HG02840 (cell line): ENCODE data around the gene PCMT1.
"Not testable (repeated sequence)": the region's sequence is repeated elsewhere in the genome, so short reads cannot be mapped to it uniquely, and the experiment has no call there.

Experiments
- ATAC-seq: cut with Tn5 transposase; IDR thresholded peaks from one replicate; pipeline ENCODE4 v1.9.1; 2021; ENCODE audit warnings: mild to moderate bottlenecking, moderate library complexity, moderate number of reproducible peaks; ENCODE audit not compliant: unreplicated experiment, low FRiP score

PCMT1 gene

GRCh38 chr6:149749594-149750135 is at the start of gene PCMT1:
Gene PCMT1 (plus strand): TSS chr6:149749741. CDS start chr6:149749902, 161 bp downstream.
- peak; percentile 80 for ATAC-seq

DNA sequence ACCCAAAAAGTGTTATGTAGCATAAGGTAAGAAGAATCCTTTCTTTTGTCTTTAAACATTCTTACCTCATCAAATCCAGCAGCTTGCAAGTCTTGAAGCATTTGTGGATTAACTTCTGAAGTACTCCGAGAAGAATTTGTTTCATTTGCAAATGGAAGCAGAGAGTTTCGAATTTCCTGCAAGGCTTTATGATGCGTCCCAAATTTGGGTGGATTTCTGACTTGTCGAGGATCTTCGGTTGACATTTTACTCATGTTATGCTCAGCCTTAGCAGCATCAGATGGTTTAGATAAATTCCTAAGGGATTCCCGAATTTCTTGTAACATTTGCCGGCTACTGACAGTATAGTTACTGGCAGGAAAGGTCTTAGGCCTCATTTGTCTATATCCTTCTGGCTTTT is 47.8 kb upstream of the PCMT1 start:
- no peak for ATAC-seq

DNA sequence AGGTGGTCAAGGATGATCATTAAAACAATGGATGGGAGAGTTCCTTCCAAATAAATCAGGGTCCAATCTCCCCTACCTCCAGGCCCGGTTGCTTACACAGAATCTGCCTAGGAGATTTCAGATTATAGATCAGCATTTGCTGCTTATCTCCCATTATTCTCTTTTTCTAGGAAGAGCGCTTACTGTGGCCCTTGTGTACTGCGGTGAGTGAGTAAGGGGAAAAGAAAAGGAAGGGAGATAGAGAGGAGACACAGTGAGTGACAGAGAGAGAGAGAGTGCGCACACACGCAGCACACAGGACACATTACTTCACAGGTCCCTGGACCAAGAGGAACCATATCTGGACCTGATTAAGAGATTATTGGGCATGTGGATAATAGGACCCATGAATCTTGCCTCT is 37.8 kb upstream of the PCMT1 start:
- no peak for ATAC-seq

- ATAC-seq, result no peak
These were observed 35.1 kb upstream of the PCMT1 start for GRCh38 chr6:149714442-149714841.

DNA sequence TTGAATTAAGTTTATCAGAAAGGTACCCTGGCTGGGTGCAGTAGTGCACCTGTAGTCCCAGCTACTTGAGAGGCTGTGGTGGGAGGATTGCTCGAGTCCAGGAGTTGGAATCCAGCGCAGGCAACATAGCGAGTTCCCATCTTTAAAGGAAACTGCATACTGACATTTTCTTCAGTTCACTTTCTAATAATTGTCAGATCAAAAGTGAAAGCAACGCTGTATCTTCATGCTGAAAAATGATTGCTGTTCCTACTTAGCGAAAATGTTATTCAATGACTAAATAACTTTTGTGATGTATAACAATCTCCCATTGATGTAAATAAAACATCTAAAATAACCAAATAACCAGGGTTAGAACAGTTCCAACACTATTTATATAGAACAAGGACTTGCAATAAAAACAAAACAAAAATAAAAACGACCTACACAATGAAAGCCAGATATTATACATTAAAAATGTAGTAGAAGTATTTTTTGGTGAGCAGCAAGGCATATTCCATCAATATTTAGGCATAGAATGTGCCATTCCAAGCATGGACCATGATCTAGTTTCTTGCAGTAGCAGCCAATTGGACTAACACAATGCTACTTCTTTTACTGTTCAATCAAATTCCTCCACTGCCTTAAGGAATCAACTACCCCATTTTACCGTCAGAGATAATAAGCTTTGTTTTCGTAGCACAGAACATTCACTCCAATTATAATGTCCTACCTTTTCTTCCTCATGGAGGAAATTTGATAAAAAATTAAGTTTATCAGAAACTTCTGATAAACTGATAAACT is 33.2 kb upstream of the PCMT1 start:
- ATAC-seq, result no peak

GRCh38 chr6:149717255-149717587 is 32.3 kb upstream of the PCMT1 start:
- ATAC-seq, result no peak

- ATAC-seq, result peak; percentile 78
These were observed 31.7 kb upstream of the PCMT1 start, which contains the start of gene LATS1 for GRCh38 chr6:149717588-149718458. Gene LATS1 (minus strand): TSS chr6:149718101. CDS start chr6:149702126, 15,975 bp downstream.

GRCh38 chr6:149719531-149719930 is 30.0 kb upstream of the PCMT1 start:
- ATAC-seq, result no peak

- no peak for ATAC-seq
These were observed 26.3 kb upstream of the PCMT1 start for GRCh38 chr6:149723262-149723661.

DNA sequence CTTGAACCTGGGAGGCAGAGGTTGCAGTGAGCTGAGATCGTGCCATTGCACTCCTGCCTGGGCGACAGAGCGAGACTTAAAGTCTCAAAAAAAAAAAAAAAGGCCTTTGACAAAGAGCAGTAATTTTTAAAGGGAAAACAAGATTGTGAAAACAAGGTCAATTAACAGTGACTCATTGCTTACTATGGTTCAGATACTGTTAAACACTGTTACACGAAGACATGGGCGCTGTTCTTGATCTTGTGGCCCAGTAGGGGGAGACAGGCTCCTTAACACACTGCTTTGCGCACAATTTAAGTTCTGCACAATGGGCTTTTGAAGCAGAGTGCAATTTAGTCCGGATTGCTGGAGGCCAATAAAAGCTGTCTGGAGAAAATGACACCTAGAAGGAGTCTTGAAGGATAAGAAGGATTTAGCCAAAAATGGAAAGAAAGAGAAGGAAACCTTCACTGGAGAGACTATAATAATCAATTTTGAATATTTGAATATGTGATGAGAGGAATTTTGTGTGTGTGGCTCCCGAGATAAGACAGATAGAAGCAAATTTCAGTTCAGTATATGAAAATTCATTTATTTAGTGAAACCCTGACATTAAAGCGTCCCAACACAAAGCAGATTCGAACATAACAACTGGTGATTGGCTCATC is 25.6 kb upstream of the PCMT1 start:
- no peak for ATAC-seq

DNA sequence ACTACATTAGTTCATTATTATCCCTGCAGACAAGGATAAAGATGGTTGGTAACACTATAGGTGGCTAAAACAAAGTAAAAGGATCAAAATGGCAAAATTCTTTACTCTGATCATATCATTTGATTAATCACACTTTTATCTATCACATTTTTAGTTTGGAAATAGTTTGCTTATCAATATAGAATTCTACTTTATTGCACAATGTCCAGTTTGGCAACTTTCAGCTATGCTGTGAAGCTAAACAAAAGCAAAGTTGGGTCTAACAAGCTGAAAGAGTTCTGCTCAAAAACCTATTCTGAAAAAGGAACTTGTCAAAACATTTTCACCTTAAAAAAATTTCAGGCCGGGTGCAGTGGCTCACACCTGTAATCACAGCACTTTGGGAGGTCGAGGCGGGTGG is 23.8 kb upstream of the PCMT1 start:
- no peak for ATAC-seq

DNA sequence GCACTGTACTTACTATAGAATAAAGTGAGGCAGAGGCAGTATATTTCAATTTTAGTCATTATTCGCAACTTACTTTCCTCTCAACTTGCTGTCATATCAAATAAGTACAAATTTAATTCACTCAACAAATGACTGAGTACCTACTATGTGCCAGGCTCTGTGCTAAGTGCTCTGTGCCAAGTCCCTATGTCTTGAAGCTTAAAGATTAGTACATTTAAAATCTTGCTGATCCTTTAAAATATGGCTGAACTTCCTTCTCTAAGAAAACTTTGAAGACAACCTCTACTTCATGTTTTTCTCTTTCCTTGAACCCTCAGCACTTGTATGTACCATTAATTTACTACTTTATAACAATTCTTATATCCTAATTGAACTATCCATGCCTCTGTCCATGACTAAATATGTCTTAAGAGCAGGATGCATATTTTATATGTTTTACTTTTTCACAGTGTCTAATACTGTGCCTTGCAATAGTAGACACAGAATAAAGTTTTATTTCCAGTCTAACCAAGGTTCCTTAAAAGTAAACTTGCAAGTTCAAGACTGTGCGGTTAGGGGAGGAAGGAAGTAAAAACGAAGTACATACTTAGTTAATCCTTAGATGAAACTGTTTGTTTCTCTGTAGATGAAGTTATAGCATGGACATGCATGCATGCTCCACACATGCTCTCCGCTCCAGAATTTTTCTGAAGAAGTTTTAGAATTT is 21.6 kb upstream of the PCMT1 start:
- ATAC-seq, result no peak

GRCh38 chr6:149728499-149729234 is 20.9 kb upstream of the PCMT1 start:
- ATAC-seq, result no peak

DNA sequence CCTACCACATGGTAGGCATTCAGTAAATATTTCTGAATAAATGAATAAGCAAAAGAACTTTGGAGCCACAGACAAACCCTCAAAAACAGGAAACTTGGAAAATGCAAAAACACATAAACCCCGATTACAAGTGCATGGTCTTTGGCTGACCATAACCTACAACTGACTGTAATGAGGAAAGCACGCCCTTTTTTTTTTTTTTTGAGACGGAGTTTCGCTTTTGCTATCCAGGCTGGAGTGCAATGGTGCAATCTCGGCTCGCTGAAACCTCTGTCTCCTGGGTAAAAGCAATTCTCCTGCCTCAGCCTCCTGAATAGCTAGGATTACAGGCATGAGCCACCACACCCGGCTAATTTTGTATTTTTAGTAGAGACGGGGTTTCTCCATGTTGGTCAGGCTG is 19.7 kb upstream of the PCMT1 start:
- no peak for ATAC-seq

DNA sequence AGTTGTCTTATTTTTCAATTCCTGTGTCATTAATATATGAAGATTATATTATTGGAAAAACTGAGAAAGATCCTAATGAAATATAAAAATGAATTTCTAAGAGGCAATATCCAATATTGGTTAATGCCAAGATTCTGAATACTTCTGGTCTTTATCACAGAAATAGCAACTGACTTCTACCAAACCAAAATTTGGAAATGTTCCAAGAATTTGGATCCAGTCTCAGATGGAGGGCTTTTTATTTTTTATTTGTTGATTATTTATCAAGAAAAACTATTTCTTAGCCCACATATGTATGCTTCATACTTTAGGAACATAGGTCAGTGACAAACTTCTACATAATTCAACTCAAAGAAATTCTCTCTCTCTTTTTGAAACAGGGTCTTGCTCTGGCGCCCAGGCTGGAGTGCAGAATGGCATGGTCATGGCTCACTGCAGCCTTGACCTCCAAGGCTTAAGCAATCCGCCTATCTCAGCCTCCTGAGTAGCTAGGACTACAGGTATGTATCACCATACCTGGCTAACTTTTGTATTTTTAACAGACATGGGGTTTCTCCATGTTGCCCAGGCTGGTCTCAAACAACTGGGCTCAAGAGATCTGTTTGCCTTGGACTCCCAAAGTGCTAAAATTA is 16.3 kb upstream of the PCMT1 start:
- ATAC-seq, result no peak

- no peak for ATAC-seq
These were observed 14.6 kb upstream of the PCMT1 start for GRCh38 chr6:149734915-149735314.

- ATAC-seq, result not testable (repeated sequence)
These were observed 4.3 kb upstream of the PCMT1 start for GRCh38 chr6:149745252-149745651.

DNA sequence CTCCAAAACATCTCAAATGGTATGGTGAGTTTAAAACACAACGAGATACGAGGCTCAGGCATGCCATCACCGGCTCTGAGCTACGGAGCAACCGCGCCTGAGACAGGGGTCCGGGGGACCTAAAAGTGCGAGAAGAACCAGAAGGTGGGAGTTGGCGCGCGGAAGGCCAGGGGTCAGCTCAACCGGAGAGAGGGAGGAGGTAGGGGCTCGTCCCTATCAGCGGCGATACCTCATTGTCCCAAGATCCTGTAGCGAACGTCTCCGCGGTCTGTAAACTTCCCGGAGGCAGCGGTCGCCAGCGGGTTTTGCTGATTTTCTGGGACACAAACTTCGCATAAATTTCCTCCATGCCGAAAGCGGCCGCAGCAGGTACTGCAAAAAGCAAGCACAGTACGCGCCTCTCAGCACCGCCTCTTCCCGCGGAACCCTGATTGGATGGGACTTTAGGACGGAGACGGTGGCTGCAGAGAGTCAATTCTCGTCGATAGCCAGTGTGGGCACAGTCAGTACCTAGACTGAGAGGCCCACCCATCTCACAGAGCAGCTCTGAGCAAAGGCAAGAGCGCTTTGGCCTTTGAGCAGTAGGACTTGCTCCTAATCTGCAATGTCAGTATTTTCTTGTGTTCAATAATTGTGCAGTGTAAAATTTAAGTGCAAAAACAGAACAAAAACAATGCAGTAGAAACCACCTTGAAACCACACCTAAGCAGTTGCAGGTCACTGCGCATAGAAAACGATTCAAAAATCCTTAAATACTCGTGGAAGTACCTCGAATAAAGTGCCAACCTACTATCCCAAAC is 3.2 kb upstream of the PCMT1 start, which contains the start of gene NUP43:
TSS of gene NUP43 (minus strand) at position 383 of the 800 bp plus-strand sequence. CDS start at position 349, 34 bp downstream.
- peak; percentile 47 for ATAC-seq
